ENCODE measurements around the gene PYY.

Gene PYY

GRCh38 chr17:43916385-43916784 lies 37.4 kb downstream of the PYY start:
- TF ChIP-seq CTCF (conservative IDR thresholded peaks at IDR 0.05; ENCODE audit: low read depth, low read length): no peak
- no peak overlapping the region for H3K4me3 ChIP-seq (ENCODE audit: low read depth, low read length)
- no peak for DNase-seq (ENCODE audit: low read depth)

- DNase-seq (ENCODE audit: low read depth): no peak
- no peak for TF ChIP-seq CTCF (conservative IDR thresholded peaks at IDR 0.05; ENCODE audit: low read depth, low read length)
- no peak overlapping the region for H3K4me3 ChIP-seq (ENCODE audit: low read depth, low read length)
Measured at GRCh38 chr17:43915559-43915958, 38.2 kb downstream of the PYY start.

GRCh38 chr17:43914451-43914850 lies 39.3 kb downstream of the PYY start:
- H3K4me3 ChIP-seq (ENCODE audit: low read depth, low read length): no peak overlapping the region
- DNase-seq (ENCODE audit: low read depth): no peak
- no peak for TF ChIP-seq CTCF (conservative IDR thresholded peaks at IDR 0.05; ENCODE audit: low read depth, low read length)

GRCh38 chr17:43913584-43913983 lies 40.2 kb downstream of the PYY start:
- DNase-seq (ENCODE audit: low read depth): no peak
- no peak for TF ChIP-seq CTCF (conservative IDR thresholded peaks at IDR 0.05; ENCODE audit: low read depth, low read length)
- no peak overlapping the region for H3K4me3 ChIP-seq (ENCODE audit: low read depth, low read length)

GRCh38 chr17:43912635-43913304 lies 41.0 kb downstream of the PYY start:
- DNase-seq (ENCODE audit: low read depth): no peak
- TF ChIP-seq CTCF (conservative IDR thresholded peaks at IDR 0.05; ENCODE audit: low read depth, low read length): no peak
- no peak overlapping the region for H3K4me3 ChIP-seq (ENCODE audit: low read depth, low read length)

- no peak for TF ChIP-seq CTCF (conservative IDR thresholded peaks at IDR 0.05; ENCODE audit: low read depth, low read length)
- H3K4me3 ChIP-seq (ENCODE audit: low read depth, low read length): no peak overlapping the region
- no peak for DNase-seq (ENCODE audit: low read depth)
Measured at GRCh38 chr17:43911904-43912303, 41.8 kb downstream of the PYY start.

- TF ChIP-seq CTCF (conservative IDR thresholded peaks at IDR 0.05; ENCODE audit: low read depth, low read length): no peak
- DNase-seq (ENCODE audit: low read depth): no peak
- no peak overlapping the region for H3K4me3 ChIP-seq (ENCODE audit: low read depth, low read length)
Measured at GRCh38 chr17:43909537-43910231, 44.1 kb downstream of the PYY start.

Measured in choroid plexus epithelial cell (primary cell).